HG02938 (cell line): Measurements from ENCODE around the gene CHRM5.
"Not testable (repeated sequence)": the region's sequence is repeated elsewhere in the genome, so short reads cannot be mapped to it uniquely, and the experiment has no call there.

Experiments
- ATAC-seq: cut with Tn5 transposase; IDR thresholded peaks from one replicate; pipeline ENCODE4 v1.9.1; 2021; ENCODE audit warnings: mild to moderate bottlenecking, moderate library complexity; ENCODE audit not compliant: unreplicated experiment

The CHRM5 gene

DNA sequence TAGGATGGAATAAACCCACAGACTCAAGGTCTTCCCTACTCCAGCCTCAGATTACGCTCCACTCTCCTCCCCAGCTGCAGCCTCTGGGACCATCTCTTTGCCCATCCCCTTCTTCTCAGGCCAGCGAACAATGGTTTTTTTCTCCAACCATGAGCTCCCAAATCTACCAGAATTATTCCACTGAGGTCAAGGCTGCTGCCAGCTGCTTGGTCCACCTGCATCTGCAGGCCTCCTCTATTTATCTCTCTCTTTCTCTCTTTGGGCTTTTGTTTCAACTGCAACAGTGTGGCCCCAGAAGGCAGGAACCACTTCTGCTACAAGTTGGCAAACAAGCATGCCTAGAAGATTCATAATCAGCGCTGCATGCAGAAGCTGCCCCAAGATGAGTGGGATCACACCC, 19.1 kb downstream of the CHRM5 start:
- no peak for ATAC-seq

DNA sequence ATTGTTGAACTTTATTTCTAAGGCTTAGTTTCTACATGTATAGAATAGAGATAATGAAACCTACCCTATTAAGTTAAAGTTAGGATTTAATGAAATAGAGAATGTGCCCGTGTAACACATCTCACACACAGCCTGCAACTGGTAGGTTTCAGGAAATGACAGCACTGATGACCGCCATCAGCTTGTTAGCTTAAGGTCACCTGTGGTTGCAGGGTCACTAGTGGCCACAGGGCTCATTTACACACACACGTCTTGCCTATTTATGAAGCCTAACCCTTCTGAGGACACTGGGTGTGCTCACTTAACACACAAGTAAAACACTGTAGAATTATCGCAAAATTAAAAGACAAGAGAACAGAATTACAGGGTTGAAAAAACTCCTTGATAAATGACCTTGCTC, 20.1 kb downstream of the CHRM5 start:
- ATAC-seq, result no peak

DNA sequence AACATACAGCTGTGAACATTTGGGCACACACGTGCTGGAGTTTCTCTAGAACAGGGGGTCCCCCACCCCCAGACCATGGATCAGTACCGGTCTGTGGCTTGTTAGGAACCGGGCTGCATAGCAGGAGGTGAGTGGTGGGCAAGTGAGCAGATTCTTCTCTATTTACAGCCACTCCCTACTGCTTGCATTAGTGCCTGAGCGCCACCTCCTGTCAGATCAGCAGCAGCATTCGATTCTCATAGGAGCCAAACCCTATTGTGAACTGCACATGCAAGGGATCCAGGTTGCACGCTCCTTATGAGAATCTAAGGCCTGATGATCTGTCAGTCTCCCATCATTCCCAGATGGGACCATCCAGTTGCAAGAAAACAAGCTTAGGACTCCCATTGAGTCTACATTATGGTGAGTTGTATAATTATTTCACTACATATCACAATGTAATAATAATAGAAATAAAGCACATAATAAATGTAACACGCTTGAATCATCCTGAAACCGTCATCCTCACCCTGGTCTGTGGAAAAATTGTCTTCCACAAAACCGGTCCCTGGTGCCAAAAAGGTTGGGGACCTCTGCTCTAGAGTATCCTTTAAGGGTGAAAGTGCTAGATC, 25.8 kb downstream of the CHRM5 start:
- no peak for ATAC-seq

DNA sequence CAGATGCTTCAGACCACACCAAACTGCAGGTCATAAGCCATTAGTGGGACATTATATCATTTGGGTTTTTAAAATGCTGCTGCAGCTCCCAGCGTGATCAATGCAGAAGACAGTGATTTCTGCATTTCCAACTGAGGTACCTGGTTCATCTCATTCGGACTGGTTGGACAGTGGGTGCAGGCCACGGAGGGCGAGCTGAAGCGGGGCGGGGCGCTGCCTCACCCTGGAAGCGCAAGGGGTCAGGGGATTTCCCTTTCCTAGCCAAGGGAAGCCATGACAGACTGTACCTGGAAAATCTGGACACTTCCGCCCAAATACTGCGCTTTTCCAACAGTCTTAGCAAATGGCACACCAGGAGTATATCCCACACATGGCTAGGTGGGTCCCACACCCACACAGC, 27.4 kb downstream of the CHRM5 start:
- not testable (repeated sequence) for ATAC-seq

DNA sequence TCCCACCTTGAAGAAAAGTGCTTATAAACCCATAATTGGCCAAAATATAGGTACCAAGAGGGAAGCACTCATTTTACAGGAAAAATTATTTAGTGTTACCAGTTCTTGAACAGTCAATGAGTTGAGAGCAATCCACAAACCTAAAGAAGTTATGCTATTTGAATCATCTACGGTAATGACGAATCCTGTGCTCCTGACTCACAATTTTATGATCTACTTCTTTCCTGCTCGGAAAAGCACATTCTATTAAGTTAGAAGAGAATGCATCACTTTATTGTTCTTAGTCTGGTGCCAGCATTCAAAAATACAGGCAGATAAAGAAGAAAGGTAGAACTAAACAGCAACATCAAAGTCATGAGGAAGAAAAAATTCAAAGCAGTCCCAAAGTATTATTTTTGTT, 33.2 kb downstream of the CHRM5 start:
- no peak for ATAC-seq

DNA sequence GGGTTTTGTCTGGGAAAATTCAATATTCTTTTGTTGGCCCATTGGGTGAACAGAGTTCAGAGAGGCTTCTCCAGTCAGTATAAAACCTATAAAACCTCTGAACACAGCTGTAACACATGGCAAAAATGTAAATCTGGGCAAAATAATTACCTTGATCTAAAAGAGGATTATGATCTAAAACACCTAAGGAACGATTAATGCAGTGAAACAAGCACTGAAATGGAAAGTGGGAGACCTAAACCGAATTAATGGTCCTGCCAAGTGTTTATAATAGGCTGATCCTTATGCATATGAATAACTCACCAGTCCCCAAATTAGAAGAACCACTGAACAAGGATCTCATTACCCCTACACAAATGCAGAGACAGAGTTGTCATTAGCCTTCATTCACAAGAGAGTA, 38.1 kb downstream of the CHRM5 start:
- ATAC-seq, result no peak

DNA sequence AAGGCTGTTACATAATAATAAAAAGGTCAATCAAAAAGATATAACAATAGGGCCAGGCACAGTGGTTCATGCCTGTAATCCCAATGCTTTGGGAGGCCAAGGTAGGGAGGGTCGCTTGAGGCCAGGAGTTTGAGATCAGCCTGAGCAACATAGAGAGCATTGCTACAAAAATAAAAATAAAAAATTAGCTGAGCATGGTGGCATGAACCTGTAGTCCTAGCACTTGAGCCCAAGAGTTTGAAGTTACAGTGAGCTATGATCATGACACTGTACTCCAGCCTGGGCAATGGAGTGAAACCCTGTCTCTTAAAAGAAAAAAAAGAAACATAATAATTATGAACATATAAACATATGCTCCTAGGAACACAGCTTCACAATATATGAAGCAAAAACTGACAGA, 41.4 kb downstream of the CHRM5 start:
- no peak for ATAC-seq

DNA sequence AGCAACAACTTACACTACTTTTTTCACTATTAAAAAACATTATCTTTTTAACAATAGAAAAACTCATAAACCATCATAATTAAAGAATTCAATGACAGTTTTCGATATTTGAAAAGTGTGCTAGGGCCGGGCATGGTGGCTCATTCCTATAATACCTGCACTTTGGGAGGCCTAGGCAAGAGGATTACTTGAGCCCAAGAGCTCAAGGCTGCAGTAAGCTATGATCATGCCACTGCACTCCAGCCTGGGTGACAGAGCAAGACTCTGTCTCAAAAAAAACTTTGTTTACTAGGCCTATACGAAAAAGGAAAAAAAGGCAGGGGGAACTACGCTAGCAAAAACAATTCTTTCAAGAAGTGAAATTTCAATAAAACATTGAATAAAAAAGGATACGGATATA, 42.6 kb downstream of the CHRM5 start:
- ATAC-seq, result no peak

DNA sequence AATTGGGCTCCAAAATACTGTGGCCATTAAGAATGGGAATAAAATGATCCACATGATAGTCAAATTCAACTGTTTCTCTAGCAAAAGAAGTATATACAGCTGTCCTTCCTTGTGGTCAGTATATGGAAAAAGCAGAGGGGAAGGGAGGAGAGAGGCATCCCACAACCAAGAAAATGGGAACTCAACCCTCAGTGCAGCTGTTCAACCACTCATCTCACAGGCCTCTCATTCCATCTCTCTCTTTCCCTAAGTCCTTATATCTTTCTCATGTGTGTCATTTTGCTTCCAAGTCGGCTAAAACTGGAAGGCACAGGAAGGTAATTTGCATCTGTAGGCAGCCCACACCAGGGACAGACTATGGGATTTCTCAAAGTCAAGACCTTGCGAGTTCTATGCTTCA, 43.2 kb downstream of the CHRM5 start:
- ATAC-seq, result no peak

DNA sequence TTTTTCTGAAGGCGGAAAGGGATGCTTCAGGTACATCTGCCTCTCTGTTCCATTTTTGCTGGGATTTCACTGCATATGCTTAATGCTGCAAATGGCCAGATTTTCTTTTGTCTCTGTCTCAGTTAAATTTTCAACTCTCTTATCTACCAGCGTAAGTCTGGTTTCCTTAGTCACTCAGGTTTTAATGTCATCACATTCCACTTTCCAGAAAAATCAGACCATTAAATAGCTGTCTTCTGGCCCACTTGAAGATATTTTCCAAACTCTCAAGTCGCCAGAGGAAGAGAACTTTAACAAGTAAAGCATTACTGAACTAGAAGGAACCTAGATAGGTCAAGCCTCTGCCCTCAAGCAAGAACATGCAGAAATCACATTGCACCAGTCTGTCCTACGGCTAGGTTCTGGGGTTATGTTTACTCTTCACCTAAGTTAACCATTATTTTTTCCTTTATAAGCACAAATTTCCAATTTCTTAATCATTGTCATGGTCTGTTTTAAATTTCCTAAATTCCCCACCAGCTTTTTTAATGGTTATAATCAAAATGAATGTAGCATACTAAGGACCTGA, 44.2 kb downstream of the CHRM5 start:
- ATAC-seq, result no peak

DNA sequence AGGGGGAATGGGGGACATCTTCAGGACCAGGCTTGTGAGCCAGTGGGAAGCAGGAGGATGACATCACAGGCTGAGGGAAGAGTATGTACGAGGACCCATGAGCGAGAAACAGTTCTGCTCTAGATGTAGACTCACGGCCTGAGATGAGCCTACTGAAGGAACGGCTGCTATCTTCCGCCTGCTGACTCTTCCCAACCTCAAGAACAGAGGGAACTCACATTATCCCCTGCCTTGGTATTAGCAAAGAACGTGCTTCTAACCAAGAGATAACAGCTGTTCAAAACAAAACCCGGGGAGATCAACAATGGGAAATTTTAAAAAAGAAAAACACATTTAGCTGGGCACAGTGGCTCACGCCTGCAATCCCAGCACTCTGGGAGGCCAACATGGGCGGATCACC, 45.4 kb downstream of the CHRM5 start:
- no peak for ATAC-seq

DNA sequence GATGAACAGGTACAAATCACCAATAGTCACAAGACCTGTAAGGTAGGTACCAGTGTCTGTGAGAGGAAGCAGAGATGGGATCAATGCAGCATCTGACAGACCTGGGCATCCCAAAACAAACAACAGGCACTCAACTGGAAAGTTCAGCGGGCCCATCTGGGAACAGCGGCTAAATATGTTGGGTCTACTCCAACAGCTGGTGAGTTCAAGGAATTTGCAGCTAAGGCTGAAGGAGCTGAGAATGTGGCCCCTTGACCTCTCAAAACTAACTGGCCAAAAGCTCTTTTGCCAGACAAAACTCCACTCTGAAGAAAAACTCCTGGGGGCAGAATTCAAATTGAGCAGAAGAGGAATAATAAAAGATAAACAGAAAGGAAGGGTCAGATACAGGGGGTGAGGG, 46.3 kb downstream of the CHRM5 start:
- ATAC-seq, result no peak

DNA sequence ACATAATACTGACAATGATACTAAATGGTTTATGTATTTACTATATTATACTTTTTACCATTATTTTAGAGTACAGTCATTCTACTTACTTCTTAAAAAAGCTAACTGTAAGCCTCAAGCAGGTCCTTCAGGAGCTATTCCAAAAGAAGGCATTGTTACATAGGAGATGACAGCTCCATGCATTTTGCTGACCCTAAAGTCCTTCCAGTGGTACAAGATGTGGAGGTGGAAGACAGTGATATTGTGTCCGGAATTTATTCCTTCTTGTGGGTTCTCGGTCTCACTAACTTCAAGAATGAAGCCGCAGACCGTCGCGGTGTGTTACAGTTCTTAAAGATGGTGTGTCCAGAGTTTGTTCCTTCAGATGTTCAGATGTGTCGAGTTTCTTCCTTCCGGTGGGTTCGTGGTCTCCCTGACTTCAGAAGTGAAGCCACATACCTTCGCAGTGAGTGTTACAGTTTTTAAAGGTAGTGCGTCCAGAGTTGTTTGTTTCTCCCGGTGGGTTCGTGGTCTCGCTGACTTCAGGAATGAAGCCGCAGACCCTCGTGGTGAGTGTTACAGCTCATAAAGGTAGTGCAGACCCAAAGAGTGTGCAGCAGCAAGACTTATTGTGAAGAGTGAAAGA, 49.8 kb downstream of the CHRM5 start:
- ATAC-seq, result no peak

DNA sequence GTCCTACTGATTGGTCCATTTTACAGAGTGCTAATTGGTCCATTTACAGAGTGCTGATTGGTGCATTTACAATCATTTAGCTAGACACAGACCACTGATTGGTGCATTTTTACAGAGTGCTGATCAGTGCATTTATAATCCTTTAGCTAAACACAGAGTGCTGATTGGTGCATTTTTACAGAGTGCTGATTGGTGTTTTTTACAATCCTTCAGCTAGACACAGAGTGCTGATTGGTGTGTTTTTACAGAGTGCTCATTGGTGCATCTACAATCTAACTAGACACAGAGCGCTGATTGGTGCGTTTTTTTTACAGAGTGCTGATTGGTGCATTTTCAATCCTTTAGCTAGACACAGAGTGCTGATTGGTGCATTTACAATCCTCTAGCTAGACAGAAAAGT, 50.4 kb downstream of the CHRM5 start:
- not testable (repeated sequence) for ATAC-seq

DNA sequence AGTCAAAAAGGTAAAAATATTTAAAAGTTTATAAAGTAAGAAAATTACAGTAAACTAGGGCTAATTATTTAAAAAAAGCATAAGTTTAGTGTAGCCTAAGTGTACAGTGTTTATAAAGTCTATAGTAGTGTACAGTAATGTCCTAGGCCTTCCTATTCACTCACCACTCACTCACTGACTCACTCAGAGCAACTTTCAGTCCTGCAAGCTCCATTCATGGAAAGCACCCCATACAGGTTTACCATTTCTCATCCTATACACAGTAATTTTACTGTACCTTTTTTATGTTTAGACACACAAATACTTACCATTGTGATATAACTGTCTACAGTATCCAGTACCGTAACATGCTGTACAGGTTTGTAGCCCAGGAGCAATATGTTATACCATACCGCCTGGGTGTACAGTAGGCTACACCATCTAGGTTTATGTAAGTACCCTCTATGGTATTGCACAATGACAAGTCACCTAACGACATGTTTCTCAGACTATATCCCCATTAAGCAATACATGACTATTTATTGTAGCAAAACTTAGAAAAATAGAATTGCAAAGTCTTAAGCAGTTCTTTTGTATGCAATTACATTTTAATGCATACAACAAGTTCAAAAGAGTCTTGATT, 51.2 kb downstream of the CHRM5 start:
- no peak for ATAC-seq

DNA sequence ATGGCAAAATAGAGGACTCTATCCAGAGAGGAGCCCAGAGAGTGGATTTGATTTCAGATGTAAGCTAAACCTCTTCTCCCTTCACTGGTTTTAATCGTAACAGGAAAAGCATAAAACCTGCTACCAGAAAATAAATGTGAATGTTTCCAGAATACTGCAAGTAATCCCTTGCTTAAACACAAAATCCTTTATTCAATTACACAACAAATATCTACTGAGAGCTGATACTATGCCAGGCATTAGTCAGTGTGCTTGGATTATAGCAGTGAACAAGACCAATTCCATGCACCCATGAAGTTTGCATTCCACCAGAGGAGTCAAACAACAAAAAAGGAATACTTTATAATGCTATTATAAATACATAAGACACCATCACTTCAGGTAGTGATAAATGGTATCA, 55.6 kb downstream of the CHRM5 start:
- no peak for ATAC-seq

DNA sequence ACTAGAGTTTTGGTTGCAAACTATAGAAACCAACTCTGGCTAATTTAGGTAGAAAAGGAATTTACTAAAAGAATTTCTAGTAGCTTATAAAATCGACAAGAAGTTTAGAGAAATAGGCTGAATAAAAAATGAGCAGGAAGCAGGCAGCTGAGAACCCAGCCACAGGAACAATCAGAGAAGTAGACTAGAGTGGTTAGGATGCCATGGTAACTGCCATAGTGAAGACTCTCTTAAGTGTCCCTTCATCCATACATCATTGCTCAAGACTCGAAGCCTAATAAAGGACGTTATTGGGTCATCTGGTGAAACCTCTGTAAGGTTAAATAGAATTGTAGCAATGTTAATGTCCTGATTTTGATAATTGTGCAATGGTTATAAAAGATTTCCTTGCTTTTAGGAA, 57.0 kb downstream of the CHRM5 start:
- no peak for ATAC-seq

DNA sequence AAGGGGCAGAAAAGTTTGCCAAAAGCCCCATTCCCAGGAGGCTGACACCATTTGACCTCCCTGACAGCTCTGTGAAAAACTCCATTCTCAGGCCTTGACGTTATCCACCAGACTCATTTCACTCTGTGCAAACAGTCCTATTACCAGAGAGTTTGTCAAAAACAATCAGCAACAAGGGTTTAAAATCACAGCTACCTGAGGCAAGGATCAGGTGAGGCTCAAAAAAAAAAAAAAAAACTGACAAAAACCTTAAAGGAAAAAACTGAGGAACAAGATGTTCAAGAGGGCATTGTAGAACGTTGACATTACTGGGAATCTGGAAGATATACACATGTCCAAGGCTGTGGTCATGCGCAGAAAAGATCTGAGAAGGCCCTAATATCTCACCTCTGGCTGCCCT, 59.3 kb downstream of the CHRM5 start:
- ATAC-seq, result no peak

DNA sequence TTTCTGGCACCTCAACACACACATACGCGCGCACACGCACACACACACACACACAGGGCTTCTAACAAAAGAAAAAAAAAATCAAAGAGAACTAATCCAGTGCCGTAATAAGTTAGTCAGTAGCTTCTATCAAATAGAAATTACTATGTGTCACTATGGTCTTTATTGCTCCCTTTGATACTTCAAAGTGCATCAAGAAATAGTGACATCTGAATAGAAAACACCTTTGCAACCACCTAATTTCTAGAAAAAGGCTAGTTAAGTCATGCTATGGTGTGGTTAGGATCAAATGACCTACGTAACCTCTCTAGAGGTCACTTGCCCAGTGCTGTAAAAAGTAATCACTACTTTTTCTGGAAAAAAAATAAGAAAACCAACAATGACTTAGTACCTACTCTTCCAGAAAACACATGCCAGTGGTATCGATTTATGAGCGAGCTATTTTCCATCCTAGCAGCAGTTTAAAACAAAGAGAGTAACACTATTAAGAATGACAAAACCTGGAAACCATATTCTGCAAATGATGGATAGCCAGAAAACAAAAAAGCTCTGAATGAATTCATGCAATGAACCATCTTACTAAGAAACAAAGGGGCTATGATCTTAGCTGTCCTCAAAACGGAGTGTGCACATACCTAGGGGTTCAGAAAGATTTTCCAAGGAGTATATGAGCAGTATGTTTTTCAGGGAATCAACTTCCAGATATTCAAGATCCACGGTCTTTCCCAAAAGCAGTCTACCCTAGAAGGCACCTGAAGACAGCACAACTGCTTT, 63.9 kb downstream of the CHRM5 start:
- no peak for ATAC-seq

DNA sequence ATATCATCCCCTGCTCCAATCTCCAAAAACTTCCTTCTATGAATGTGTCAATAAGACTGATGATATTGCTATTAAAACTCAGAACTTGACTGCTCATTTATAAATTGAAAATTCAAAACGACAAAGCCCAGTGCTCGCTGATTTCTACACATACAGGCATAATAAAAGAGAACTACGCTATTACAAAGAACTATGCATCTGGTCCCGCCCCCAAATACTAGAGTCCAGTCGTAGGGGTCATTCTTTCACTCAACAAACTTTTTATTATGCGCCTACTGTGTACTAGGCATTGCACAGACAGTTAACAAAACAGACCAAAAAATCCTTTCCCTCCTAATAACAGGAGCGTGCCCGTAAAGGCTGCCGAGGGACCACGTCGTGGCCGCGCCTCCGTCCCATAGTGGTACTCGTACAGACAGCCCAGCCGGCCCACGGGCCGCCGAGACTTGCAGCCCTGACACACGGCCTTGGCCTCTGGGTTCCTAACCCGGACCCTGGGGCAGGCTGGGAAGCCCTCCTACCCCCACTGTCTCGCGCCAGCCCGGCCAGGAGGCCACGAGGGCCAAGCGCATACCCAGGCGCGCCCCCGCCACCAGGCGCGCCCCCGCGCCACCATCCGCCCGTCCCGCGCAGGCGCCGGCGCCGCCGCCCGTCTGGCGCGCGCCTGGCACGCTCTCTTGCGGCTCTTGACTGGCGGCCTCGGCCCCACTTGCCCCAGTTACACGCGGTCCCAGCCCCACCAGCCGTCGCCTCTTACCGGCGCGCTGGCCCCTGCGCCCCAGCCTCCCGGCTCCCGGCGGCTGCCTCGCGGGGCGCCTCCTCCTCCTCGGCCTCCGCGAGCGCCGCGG, 70.0 kb downstream of the CHRM5 start:
- peak; percentile 54 for ATAC-seq
